Lung (tissue), 12 donors: ENCODE measurements around the gene RTEL1. TPM values are rescaled to one million over a fixed set of nuclear protein-coding genes. Genes with fewer than 3 reads are reported as not detected.

Experiments used
- ATAC-seq: fragments of 200-7000 bp; cut with Tn5 transposase; one replicate; pipeline ENCODE4 v1.9.1; 2020; ENCODE audit warnings: moderate number of reproducible peaks; ENCODE audit not compliant: insufficient read depth, low FRiP score
- DNase-seq, 3 donors: peaks; one replicate each; pipeline ENCODE4 v3.0.0-alpha.2; 2013 to 2017
- H3K27ac ChIP-seq, 2 donors: one replicate each; pipeline ENCODE4 v1.5.1; 2013; ENCODE audit warnings: mild to moderate bottlenecking in 2 of 2, moderate library complexity in 2 of 2, control low read depth in 1 of 2, inconsistent platforms in 1 of 2, low read depth in 1 of 2, low read length in 1 of 2
- H3K27me3 ChIP-seq, 3 donors: one replicate each; pipeline ENCODE4 v1.5.1; 2013; ENCODE audit warnings: low read length in 2 of 3; ENCODE audit not compliant: control insufficient read depth in 3 of 3, insufficient read depth in 3 of 3
- H3K36me3 ChIP-seq, 4 donors: one replicate each; pipeline ENCODE4 v1.5.1; 2013; ENCODE audit warnings: low read length in 4 of 4, mild to moderate bottlenecking in 1 of 4, moderate library complexity in 1 of 4; ENCODE audit not compliant: control insufficient read depth in 4 of 4, insufficient read depth in 4 of 4
- H3K4me1 ChIP-seq, 5 donors: one replicate each; pipeline ENCODE4 v1.5.1; 2013; ENCODE audit warnings: low read length in 5 of 5, mild to moderate bottlenecking in 2 of 5, moderate library complexity in 1 of 5; ENCODE audit not compliant: control insufficient read depth in 5 of 5, insufficient read depth in 5 of 5
- H3K4me3 ChIP-seq: one replicate; pipeline ENCODE4 v1.5.1; 2013; ENCODE audit warnings: mild to moderate bottlenecking, control low read depth, moderate library complexity
- H3K9ac ChIP-seq, 2 donors: one replicate each; pipeline ENCODE4 v1.5.1; 2013; ENCODE audit warnings: low read length in 2 of 2, control low read depth in 1 of 2; ENCODE audit not compliant: insufficient read depth in 1 of 2
- H3K9me3 ChIP-seq, 4 donors: one replicate each; pipeline ENCODE4 v1.5.1; 2013; ENCODE audit warnings: low read length in 3 of 4, mild to moderate bottlenecking in 1 of 4, moderate library complexity in 1 of 4; ENCODE audit not compliant: control insufficient read depth in 4 of 4, insufficient read depth in 3 of 4
- CTCF ChIP-seq: IDR thresholded peaks from 2 replicates; pipeline ENCODE4 v1.5.1; 2012; ENCODE audit warnings: mild to moderate bottlenecking; ENCODE audit errors: control extremely low read depth, extremely low read depth
- WGBS, 2 donors: extraction: QIAGEN DNeasy Blood & Tissue Kit; methylation state at CpG; one replicate each; pipeline ENCODE4 v1.1.7; 2013; 5-methylcytosine and 5-hydroxymethylcytosine counted together
- polyA plus RNA-seq, 2 donors: library from polyadenylated mRNA; stranded (reverse); fragments of 200-250 nt; gene quantifications; one replicate each; pipeline ENCODE4 v1.2.1, GENCODE V29; 2013
- total RNA-seq, 2 donors: library from RNA; depleted of rRNA in 1 of 2; stranded (reverse); fragments of >200 nt in 1 of 2; gene quantifications; one replicate each; pipeline ENCODE4 v1.2.1, GENCODE V29; 2014 to 2021
- donor health status: control.
- donor health status: control.
- donor health status: Bipolar disorder and iron deficiency.
- donor health status: healthy.
- donor health status: DM: yes; HTN: yes; CAD: no.

RTEL1 gene
- total and polyA plus RNA-seq, 4 donors, result 12.4 to 45.8 (median 17.7) TPM

DNA sequence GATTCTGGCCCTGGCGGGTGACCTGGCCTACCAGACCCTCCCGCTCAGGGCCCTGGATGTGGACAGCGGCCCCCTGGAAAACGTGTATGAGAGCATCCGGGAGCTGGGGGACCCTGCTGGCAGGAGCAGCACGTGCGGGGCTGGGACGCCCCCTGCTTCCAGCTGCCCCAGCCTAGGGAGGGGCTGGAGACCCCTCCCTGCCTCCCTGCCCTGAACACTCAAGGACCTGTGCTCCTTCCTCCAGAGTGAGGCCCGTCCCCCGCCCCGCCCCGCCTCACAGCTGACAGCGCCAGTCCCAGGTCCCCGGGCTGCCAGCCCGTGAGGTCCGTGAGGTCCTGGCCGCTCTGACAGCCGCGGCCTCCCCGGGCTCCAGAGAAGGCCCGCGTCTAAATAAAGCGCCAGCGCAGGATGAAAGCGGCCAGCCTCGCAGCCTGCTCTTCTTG lies 80.6 kb downstream of the RTEL1 start:
- H3K4me1 ChIP-seq, result peaks cover 0 to 22% (median 7%) of the 10 kb centered on the region in 5 donors
- WGBS, 2 donors, result 16 to 17% methylated on average over 22 to 26 of the region's 26 CpGs
- H3K9ac ChIP-seq, result no peak overlapping the region
- H3K27me3 ChIP-seq, result no peaks in the 10 kb centered on the region
- H3K27ac ChIP-seq, result peak overlapping the region; percentile 73 to 82
- peak; percentile 67 to 71 (median 70) for DNase-seq
- no peaks in the 10 kb centered on the region for H3K9me3 ChIP-seq
- no peak for ATAC-seq
- no peak overlapping the region for H3K4me3 ChIP-seq
- peaks cover 0 to 48% (median 11%) of the 10 kb centered on the region in 4 donors for H3K36me3 ChIP-seq
- TF ChIP-seq CTCF, result no peak

DNA sequence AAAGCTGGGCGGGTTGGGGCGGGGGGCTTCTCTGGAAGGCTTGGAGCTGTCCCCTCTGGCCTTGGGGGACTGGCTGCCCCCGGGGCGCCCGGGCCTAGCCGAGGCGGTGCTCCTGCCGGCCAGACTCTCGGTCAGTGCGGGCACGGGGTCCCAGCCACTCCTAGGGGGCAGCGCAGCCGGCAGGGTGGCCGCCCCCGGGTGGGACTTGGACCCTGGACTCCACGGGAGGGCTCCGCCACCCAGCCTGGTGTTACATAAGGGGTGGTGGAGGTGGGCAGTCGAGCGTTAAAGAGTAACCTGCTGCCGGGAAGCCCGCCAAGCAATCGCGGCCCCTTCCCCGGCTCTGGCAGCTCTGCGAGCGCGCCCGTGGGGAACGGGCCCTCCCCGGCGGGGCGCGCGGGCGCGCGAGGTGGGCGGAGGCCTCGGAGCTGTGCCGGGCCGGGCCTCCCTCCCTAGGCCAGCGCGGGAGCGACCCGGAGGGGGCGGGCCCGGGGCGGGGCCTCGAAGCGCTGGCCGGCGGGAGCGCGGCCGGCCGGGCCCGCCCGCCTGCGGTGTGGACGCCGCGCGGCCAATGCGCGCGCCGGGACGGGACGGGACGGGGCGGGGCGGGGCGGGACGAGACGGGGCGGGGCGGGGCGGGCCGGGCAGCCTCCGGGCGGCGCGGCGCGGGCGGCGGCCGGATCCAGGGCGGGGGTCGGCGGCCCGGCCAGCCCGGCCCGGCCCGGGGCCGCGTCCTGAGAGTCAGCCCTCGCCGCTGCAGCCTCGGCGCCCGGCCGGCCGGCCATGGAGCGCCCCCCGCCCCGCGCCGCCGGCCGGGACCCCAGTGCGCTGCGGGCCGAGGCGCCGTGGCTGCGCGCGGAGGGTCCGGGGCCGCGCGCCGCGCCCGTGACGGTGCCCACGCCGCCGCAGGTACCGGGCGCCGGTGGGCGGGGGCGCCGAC lies 81.3 kb downstream of the RTEL1 start, which contains the start of gene SLC2A4RG:
Gene SLC2A4RG, plus strand, starts transcription at position 647 of the 940 bp plus-strand sequence. Its CDS starts 137 bp downstream, at position 784.
- no peak within 1 kb of the TSS for H3K9ac ChIP-seq
- peak; percentile 53 for ATAC-seq
- H3K4me3 ChIP-seq, result peak within 1 kb of the TSS; percentile 59
- no peaks in the 10 kb centered on the region for H3K27me3 ChIP-seq
- H3K36me3 ChIP-seq, result peaks cover 0 to 41% (median 8%) of the 10 kb centered on the region in 4 donors
- H3K27ac ChIP-seq, result peak within 1 kb of the TSS; percentile 81 to 83
- peak; percentile 83 to 95 (median 85) for DNase-seq
- 1 to 3% methylated on average over 34 to 136 of the region's 136 CpGs for WGBS, 2 donors
- no peaks in the 10 kb centered on the region for H3K9me3 ChIP-seq
- H3K4me1 ChIP-seq, result peaks cover 0 to 22% (median 7%) of the 10 kb centered on the region in 5 donors
- TF ChIP-seq CTCF, result no peak

DNA sequence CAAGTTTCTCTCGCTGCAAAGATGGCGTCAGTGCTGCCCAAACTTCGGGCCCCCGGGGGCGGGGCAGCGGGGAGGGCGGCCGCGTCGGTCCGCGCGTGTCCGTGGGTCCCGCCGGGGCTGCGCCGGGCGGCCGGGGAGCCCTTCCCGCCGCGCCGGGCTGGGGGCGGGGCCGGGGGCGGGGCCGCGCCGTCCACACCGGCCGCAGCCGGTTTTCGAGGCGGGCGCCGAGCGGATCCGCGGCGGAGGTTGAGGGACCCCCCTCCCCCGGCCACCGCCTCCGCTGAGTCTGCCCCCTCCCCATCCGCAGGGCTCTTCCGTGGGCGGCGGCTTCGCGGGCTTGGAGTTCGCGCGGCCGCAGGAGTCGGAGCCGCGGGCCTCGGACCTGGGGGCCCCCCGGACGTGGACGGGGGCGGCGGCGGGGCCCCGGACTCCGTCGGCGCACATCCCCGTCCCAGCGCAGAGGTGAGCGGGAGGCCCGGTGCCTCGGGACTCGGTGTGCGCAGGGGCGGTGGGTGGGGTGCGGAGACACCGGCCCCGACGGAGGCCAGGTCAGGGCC lies 82.0 kb downstream of the RTEL1 start:
- peak overlapping the region; percentile 59 for H3K4me3 ChIP-seq
- TF ChIP-seq CTCF, result no peak
- H3K9me3 ChIP-seq, result no peaks in the 10 kb centered on the region
- no peak overlapping the region for H3K9ac ChIP-seq
- peaks cover 0 to 27% (median 9%) of the 10 kb centered on the region in 5 donors for H3K4me1 ChIP-seq
- peaks cover 0 to 34% (median 8%) of the 10 kb centered on the region in 4 donors for H3K36me3 ChIP-seq
- peak; percentile 17 for ATAC-seq
- H3K27me3 ChIP-seq, result no peaks in the 10 kb centered on the region
- 1% methylated on average over 55 to 80 of the region's 80 CpGs for WGBS, 2 donors
- H3K27ac ChIP-seq, result peak overlapping the region; percentile 81 to 83
- DNase-seq, result peak; percentile 57 to 84 (median 71)
